SU-DHL-6 (cell line): ENCODE measurements around the gene NUTM1.

Source experiments
- EZH2phosphoT487 ChIP-seq: fragments of 200-600 bp; sonication (generic), shearing (Covaris generic); conservative IDR thresholded peaks from 2 replicates; pipeline ENCODE4 v1.6.1; 2018; ENCODE audit warnings: mild to moderate bottlenecking, antibody characterized with exemption, low read length, moderate library complexity, mixed read lengths
- TF ChIP-seq, protein P1 (sequence below): fragments of 200-600 bp; sonication (generic); IDR thresholded peaks from one replicate; pipeline ENCODE4 v1.5.1; 2017; ENCODE audit warnings: antibody characterized with exemption, mild to moderate bottlenecking, low read length, moderate library complexity; ENCODE audit not compliant: insufficient read depth, poor library complexity, severe bottlenecking

DNA sequence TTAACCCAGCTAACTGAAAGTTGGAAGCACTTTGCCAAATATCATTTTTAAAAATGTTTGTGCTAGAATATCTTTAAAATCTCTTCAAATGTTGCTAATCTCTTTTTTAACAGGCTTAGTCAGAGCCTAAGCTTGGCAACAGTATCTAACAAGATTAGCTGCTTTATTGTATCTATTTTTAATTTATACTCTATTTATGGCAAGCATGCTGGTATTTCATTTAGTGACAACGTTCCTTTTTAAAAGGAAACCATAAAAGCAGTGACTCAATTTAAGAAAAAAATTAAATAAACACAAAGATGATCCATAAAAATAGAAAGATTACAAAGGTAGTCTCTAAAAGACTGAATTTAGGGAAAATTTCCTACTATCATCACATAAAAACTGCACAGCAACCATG lies 46.1 kb upstream of the NUTM1 start:
- TF ChIP-seq, protein P1, sequence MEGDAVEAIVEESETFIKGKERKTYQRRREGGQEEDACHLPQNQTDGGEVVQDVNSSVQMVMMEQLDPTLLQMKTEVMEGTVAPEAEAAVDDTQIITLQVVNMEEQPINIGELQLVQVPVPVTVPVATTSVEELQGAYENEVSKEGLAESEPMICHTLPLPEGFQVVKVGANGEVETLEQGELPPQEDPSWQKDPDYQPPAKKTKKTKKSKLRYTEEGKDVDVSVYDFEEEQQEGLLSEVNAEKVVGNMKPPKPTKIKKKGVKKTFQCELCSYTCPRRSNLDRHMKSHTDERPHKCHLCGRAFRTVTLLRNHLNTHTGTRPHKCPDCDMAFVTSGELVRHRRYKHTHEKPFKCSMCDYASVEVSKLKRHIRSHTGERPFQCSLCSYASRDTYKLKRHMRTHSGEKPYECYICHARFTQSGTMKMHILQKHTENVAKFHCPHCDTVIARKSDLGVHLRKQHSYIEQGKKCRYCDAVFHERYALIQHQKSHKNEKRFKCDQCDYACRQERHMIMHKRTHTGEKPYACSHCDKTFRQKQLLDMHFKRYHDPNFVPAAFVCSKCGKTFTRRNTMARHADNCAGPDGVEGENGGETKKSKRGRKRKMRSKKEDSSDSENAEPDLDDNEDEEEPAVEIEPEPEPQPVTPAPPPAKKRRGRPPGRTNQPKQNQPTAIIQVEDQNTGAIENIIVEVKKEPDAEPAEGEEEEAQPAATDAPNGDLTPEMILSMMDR, result no peak
- TF ChIP-seq EZH2phosphoT487, result no peak
